H9 (cell line): Measurements from ENCODE around the gene IST1. TPM values are rescaled to one million over a fixed set of nuclear protein-coding genes. Genes with fewer than 3 reads are reported as not detected.

Experiments
- DNase-seq: peaks from one replicate; pipeline ENCODE4 v3.0.0-alpha.2; 2017
- H2AFZ ChIP-seq: one replicate; pipeline ENCODE4 v1.6.1; 2013; ENCODE audit warnings: mild to moderate bottlenecking, low read length, control low read depth, moderate library complexity
- H2AK5ac ChIP-seq: 2 replicates; pipeline ENCODE4 v1.6.1; 2013; ENCODE audit warnings: low read length, control low read depth, mixed read lengths; ENCODE audit not compliant: insufficient read length
- H2BK120ac ChIP-seq: one replicate; pipeline ENCODE4 v1.6.1; 2013; ENCODE audit warnings: low read depth, mild to moderate bottlenecking, low read length, control low read depth, inconsistent platforms; ENCODE audit not compliant: poor library complexity, severe bottlenecking
- H2BK12ac ChIP-seq: 2 replicates; pipeline ENCODE4 v1.6.1; 2013; ENCODE audit warnings: low read length, control low read depth, mixed read lengths, low read depth; ENCODE audit not compliant: insufficient read length
- H2BK15ac ChIP-seq: 2 replicates; pipeline ENCODE4 v1.6.1; 2013; ENCODE audit warnings: low read depth, low read length, control low read depth
- H2BK20ac ChIP-seq: one replicate; pipeline ENCODE4 v1.6.1; 2013; ENCODE audit warnings: low read depth, mild to moderate bottlenecking, low read length, control low read depth, inconsistent platforms; ENCODE audit not compliant: poor library complexity, severe bottlenecking
- H2BK5ac ChIP-seq: 2 replicates; pipeline ENCODE4 v1.6.1; 2013; ENCODE audit warnings: low read length, control low read depth, mixed read lengths; ENCODE audit not compliant: insufficient read length
- H3K14ac ChIP-seq: 2 replicates; pipeline ENCODE4 v1.6.1; 2013; ENCODE audit warnings: low read length, control low read depth; ENCODE audit not compliant: insufficient read depth
- H3K18ac ChIP-seq: 2 replicates; pipeline ENCODE4 v1.6.1; 2013; ENCODE audit warnings: low read depth, mild to moderate bottlenecking, mixed read lengths, low read length, control low read depth; ENCODE audit not compliant: insufficient read length
- H3K23ac ChIP-seq: 2 replicates; pipeline ENCODE4 v1.6.1; 2013; ENCODE audit warnings: low read length, control low read depth, mixed read lengths, low read depth; ENCODE audit not compliant: insufficient read length
- H3K23me2 ChIP-seq: 2 replicates; pipeline ENCODE4 v1.6.1; 2013; ENCODE audit warnings: low read depth, mild to moderate bottlenecking, mixed read lengths, low read length, control low read depth; ENCODE audit not compliant: insufficient read length, poor library complexity, severe bottlenecking
- H3K27ac ChIP-seq: 2 replicates; pipeline ENCODE4 v1.5.1; 2013; ENCODE audit warnings: low read length, control low read depth, mixed read lengths, low read depth; ENCODE audit not compliant: insufficient read length
- H3K27me3 ChIP-seq: 2 replicates; pipeline ENCODE4 v1.6.1; 2013; ENCODE audit warnings: low read length, control low read depth, inconsistent platforms; ENCODE audit not compliant: insufficient read depth
- H3K4ac ChIP-seq: 2 replicates; pipeline ENCODE4 v1.6.1; 2013; ENCODE audit warnings: low read depth, mild to moderate bottlenecking, control low read depth, inconsistent platforms, low read length, moderate library complexity
- H3K4me1 ChIP-seq: 2 replicates; pipeline ENCODE4 v1.6.1; 2013; ENCODE audit warnings: low read length, control low read depth, inconsistent platforms; ENCODE audit not compliant: insufficient read depth
- H3K4me2 ChIP-seq: 2 replicates; pipeline ENCODE4 v1.6.1; 2013; ENCODE audit warnings: low read length, control low read depth, mixed read lengths; ENCODE audit not compliant: insufficient read length, insufficient read depth
- H3K56ac ChIP-seq: 2 replicates; pipeline ENCODE4 v1.6.1; 2013; ENCODE audit warnings: low read depth, mild to moderate bottlenecking, mixed read lengths, low read length, control low read depth; ENCODE audit not compliant: insufficient read length
- H3K79me1 ChIP-seq: 2 replicates; pipeline ENCODE4 v1.6.1; 2013; ENCODE audit warnings: low read depth, mild to moderate bottlenecking, moderate library complexity, low read length, control low read depth, inconsistent platforms; ENCODE audit not compliant: insufficient read depth, poor library complexity, severe bottlenecking
- H3K79me2 ChIP-seq: 2 replicates; pipeline ENCODE4 v1.6.1; 2013; ENCODE audit warnings: low read length, control low read depth, inconsistent platforms; ENCODE audit not compliant: insufficient read depth
- H3K9ac ChIP-seq: 2 replicates; pipeline ENCODE4 v1.6.1; 2013; ENCODE audit warnings: low read length, control low read depth, mixed read lengths; ENCODE audit not compliant: insufficient read length; ENCODE audit errors: extremely low read depth
- H3K9me3 ChIP-seq: one replicate; pipeline ENCODE4 v1.6.1; 2013; ENCODE audit warnings: low read depth, low read length, inconsistent platforms; ENCODE audit not compliant: control insufficient read depth
- H3T11ph ChIP-seq: one replicate; pipeline ENCODE4 v1.6.1; 2013; ENCODE audit warnings: mild to moderate bottlenecking, low read length, control low read depth, inconsistent platforms
- H4K20me1 ChIP-seq: one replicate; pipeline ENCODE4 v1.6.1; 2013; ENCODE audit not compliant: control insufficient read depth, insufficient read length, insufficient read depth
- H4K5ac ChIP-seq: 2 replicates; pipeline ENCODE4 v1.6.1; 2013; ENCODE audit warnings: low read depth, mild to moderate bottlenecking, mixed read lengths, low read length, control low read depth; ENCODE audit not compliant: insufficient read length
- H4K8ac ChIP-seq: replicated peaks from 2 replicates; pipeline ENCODE4 v1.6.1; 2013; ENCODE audit warnings: low read length, control low read depth, mixed read lengths, low read depth; ENCODE audit not compliant: insufficient read length
- H4K91ac ChIP-seq: 2 replicates; pipeline ENCODE4 v1.6.1; 2013; ENCODE audit warnings: low read depth, mild to moderate bottlenecking, moderate library complexity, mixed read lengths, low read length, control low read depth; ENCODE audit not compliant: insufficient read length
- H3K27ac Mint-ChIP-seq, 3 experiments: 2 replicates in 2 of 3; 3 replicates in 1 of 3; pipeline ENCODE4 v1.8.0; 2020 to 2021; ENCODE audit warnings: mixed read lengths in 3 of 3, mild to moderate bottlenecking in 1 of 3, moderate library complexity in 1 of 3
- H3K27me3 Mint-ChIP-seq: 2 replicates; pipeline ENCODE4 v1.8.0; 2021; ENCODE audit warnings: low read depth, mild to moderate bottlenecking, moderate library complexity, mixed read lengths
- H3K36me3 Mint-ChIP-seq, 3 experiments: 2 replicates in 2 of 3; 3 replicates in 1 of 3; pipeline ENCODE4 v1.8.0; 2020 to 2021; ENCODE audit warnings: low read depth in 3 of 3, mixed read lengths in 3 of 3; ENCODE audit not compliant: insufficient read depth in 1 of 3
- H3K4me1 Mint-ChIP-seq, 2 experiments: 2 replicates each; pipeline ENCODE4 v1.8.0; 2020; ENCODE audit warnings: mixed read lengths in 2 of 2
- H3K4me3 Mint-ChIP-seq, 2 experiments: 2 replicates in 1 of 2; 3 replicates in 1 of 2; pipeline ENCODE4 v1.8.0; 2020 to 2021; ENCODE audit warnings: mild to moderate bottlenecking in 2 of 2, mixed read lengths in 2 of 2, moderate library complexity in 1 of 2
- H3K9me3 Mint-ChIP-seq, 2 experiments: 2 replicates in 1 of 2; 3 replicates in 1 of 2; pipeline ENCODE4 v1.8.0; 2020; ENCODE audit warnings: mild to moderate bottlenecking in 2 of 2, mixed read lengths in 2 of 2, moderate library complexity in 1 of 2
- WGBS: extraction: QIAGEN DNeasy Blood & Tissue Kit; methylation state at CpG from one replicate; pipeline ENCODE4 v1.1.7; 2013; ENCODE audit warnings: missing lambda C conversion rate, low lambda C conversion rate, mixed read lengths; ENCODE audit not compliant: insufficient read length; ENCODE audit errors: extremely low coverage; 5-methylcytosine and 5-hydroxymethylcytosine counted together
- total RNA-seq: library from RNA; stranded (reverse); gene quantifications from 2 replicates; pipeline ENCODE4 v1.2.1, GENCODE V29; 2021
- TF ChIP-seq, protein P1 (sequence below): fragments of 200-600 bp; sonication (generic); conservative IDR thresholded peaks from 3 replicates; pipeline ENCODE4 v1.8.0; 2021; ENCODE audit warnings: antibody characterized with exemption, mild to moderate bottlenecking

IST1 gene
- total RNA-seq, 1 experiment from 2014 or later = 263 TPM

- Histone ChIP-seq H3K27ac (no peak overlapping the region), H3K18ac (no peak overlapping the region), H3K56ac (no peak overlapping the region), H3K27me3 (no peaks in the 10 kb centered on the region), H2BK5ac (no peak overlapping the region), H3K79me1 (no peaks in the 10 kb centered on the region), H3K23ac (no peak overlapping the region), H3K9ac (no peak overlapping the region), H2BK120ac (no peak overlapping the region), H3K23me2 (no peaks in the 10 kb centered on the region), H4K20me1 (no peaks in the 10 kb centered on the region), H4K91ac (no peak overlapping the region), H4K8ac (no peak overlapping the region), H3K4ac (no peak overlapping the region), H3K4me1 (no peaks in the 10 kb centered on the region), H3K79me2 (no peaks in the 10 kb centered on the region), H4K5ac (no peak overlapping the region), H3K4me2 (no peak overlapping the region), H2BK20ac (no peak overlapping the region), H3K14ac (no peak overlapping the region), H2BK15ac (no peak overlapping the region), H2BK12ac (no peak overlapping the region), H2AK5ac (no peak overlapping the region), H3T11ph (no peak overlapping the region), H3K9me3 (no peaks in the 10 kb centered on the region), H2AFZ (no peak overlapping the region)
- H3K9me3 Mint-ChIP-seq = no peaks in the 10 kb centered on the region
- H3K27me3 Mint-ChIP-seq = no peaks in the 10 kb centered on the region
- no CpG with 5 or more reads among the region's 2 CpGs for WGBS
- no peak for DNase-seq
- peaks cover 2 to 34% (median 25%) of the 10 kb centered on the region in 3 experiments; a peak in 6 of 7 replicates for H3K36me3 Mint-ChIP-seq
- no peak overlapping the region for H3K4me3 Mint-ChIP-seq
- TF ChIP-seq, protein P1, sequence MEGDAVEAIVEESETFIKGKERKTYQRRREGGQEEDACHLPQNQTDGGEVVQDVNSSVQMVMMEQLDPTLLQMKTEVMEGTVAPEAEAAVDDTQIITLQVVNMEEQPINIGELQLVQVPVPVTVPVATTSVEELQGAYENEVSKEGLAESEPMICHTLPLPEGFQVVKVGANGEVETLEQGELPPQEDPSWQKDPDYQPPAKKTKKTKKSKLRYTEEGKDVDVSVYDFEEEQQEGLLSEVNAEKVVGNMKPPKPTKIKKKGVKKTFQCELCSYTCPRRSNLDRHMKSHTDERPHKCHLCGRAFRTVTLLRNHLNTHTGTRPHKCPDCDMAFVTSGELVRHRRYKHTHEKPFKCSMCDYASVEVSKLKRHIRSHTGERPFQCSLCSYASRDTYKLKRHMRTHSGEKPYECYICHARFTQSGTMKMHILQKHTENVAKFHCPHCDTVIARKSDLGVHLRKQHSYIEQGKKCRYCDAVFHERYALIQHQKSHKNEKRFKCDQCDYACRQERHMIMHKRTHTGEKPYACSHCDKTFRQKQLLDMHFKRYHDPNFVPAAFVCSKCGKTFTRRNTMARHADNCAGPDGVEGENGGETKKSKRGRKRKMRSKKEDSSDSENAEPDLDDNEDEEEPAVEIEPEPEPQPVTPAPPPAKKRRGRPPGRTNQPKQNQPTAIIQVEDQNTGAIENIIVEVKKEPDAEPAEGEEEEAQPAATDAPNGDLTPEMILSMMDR = no peak
- H3K27ac Mint-ChIP-seq = no peak overlapping the region
- peaks cover 5 to 8% of the 10 kb centered on the region in 2 experiments; a peak in 3 of 4 replicates for H3K4me1 Mint-ChIP-seq
These were observed 24.5 kb upstream of the IST1 start for GRCh38 chr16:71870818-71871217.
